T-helper 1 cell treated with Interleukin-12 subunit alpha and Interleukin-12 subunit beta and Interleukin-4 antibody, amounts not matched to agents 30 μg/mL and 1 μg/mL, for 36 hours (primary cell): ENCODE measurements around the gene ADSL.

ENCODE experiments used
- H3K27ac Mint-ChIP-seq: one replicate; pipeline ENCODE4 v1.8.0; 2021; ENCODE audit warnings: mild to moderate bottlenecking, mixed read lengths
- H3K27me3 Mint-ChIP-seq: one replicate; pipeline ENCODE4 v1.8.0; 2021; ENCODE audit warnings: low read depth, mixed read lengths
- H3K36me3 Mint-ChIP-seq: one replicate; pipeline ENCODE4 v1.8.0; 2021; ENCODE audit warnings: low read depth, mixed read lengths
- H3K4me1 Mint-ChIP-seq: one replicate; pipeline ENCODE4 v1.8.0; 2021; ENCODE audit warnings: low read depth, mixed read lengths
- H3K4me3 Mint-ChIP-seq: one replicate; pipeline ENCODE4 v1.8.0; 2021; ENCODE audit warnings: mild to moderate bottlenecking, moderate library complexity, mixed read lengths
- H3K9me3 Mint-ChIP-seq: one replicate; pipeline ENCODE4 v1.8.0; 2021; ENCODE audit warnings: mixed read lengths

ADSL gene

GRCh38 chr22:40419718-40420117 is 73.4 kb downstream of the ADSL start:
- Mint-ChIP-seq H3K36me3 (peaks cover 38% of the 10 kb centered on the region), H3K9me3 (no peaks in the 10 kb centered on the region), H3K27me3 (no peaks in the 10 kb centered on the region), H3K4me1 (peaks cover 26% of the 10 kb centered on the region), H3K27ac (peak overlapping the region; percentile 20), H3K4me3 (no peak overlapping the region)

GRCh38 chr22:40420341-40421081 is 74.2 kb downstream of the ADSL start:
- no peaks in the 10 kb centered on the region for H3K9me3 Mint-ChIP-seq
- no peak overlapping the region for H3K27ac Mint-ChIP-seq
- peaks cover 34% of the 10 kb centered on the region for H3K36me3 Mint-ChIP-seq
- no peaks in the 10 kb centered on the region for H3K27me3 Mint-ChIP-seq
- H3K4me1 Mint-ChIP-seq = peaks cover 23% of the 10 kb centered on the region
- H3K4me3 Mint-ChIP-seq = no peak overlapping the region

- Mint-ChIP-seq H3K27me3 (no peaks in the 10 kb centered on the region), H3K4me3 (no peak overlapping the region), H3K4me1 (peaks cover 18% of the 10 kb centered on the region), H3K36me3 (peaks cover 29% of the 10 kb centered on the region), H3K9me3 (no peaks in the 10 kb centered on the region), H3K27ac (no peak overlapping the region)
Observed at GRCh38 chr22:40421082-40421350, 74.7 kb downstream of the ADSL start.

GRCh38 chr22:40421941-40422340 is 75.6 kb downstream of the ADSL start:
- Mint-ChIP-seq H3K27me3 (no peaks in the 10 kb centered on the region), H3K36me3 (peaks cover 31% of the 10 kb centered on the region), H3K4me1 (peaks cover 12% of the 10 kb centered on the region), H3K4me3 (no peak overlapping the region), H3K27ac (peak overlapping the region; percentile 66), H3K9me3 (no peaks in the 10 kb centered on the region)

- Mint-ChIP-seq H3K9me3 (no peaks in the 10 kb centered on the region), H3K4me3 (no peak overlapping the region), H3K36me3 (peaks cover 38% of the 10 kb centered on the region), H3K27me3 (no peaks in the 10 kb centered on the region), H3K4me1 (peaks cover 12% of the 10 kb centered on the region), H3K27ac (peak overlapping the region; percentile 66)
Observed at GRCh38 chr22:40422558-40423309, 76.4 kb downstream of the ADSL start.

- Mint-ChIP-seq H3K4me1 (peaks cover 12% of the 10 kb centered on the region), H3K9me3 (no peaks in the 10 kb centered on the region), H3K27ac (peak overlapping the region; percentile 6), H3K36me3 (peaks cover 38% of the 10 kb centered on the region), H3K4me3 (no peak overlapping the region), H3K27me3 (no peaks in the 10 kb centered on the region)
Observed at GRCh38 chr22:40423310-40423688, 77.0 kb downstream of the ADSL start.

GRCh38 chr22:40423882-40424640 is 77.8 kb downstream of the ADSL start:
- Mint-ChIP-seq H3K27ac (no peak overlapping the region), H3K4me1 (peaks cover 12% of the 10 kb centered on the region)

GRCh38 chr22:40425082-40425481 is 78.8 kb downstream of the ADSL start:
- H3K27me3 Mint-ChIP-seq = no peaks in the 10 kb centered on the region
- peaks cover 12% of the 10 kb centered on the region for H3K4me1 Mint-ChIP-seq
- H3K27ac Mint-ChIP-seq = no peak overlapping the region
- H3K36me3 Mint-ChIP-seq = peaks cover 48% of the 10 kb centered on the region
- no peaks in the 10 kb centered on the region for H3K9me3 Mint-ChIP-seq
- no peak overlapping the region for H3K4me3 Mint-ChIP-seq

More at GRCh38 chr22:40423882-40424640, 77.8 kb downstream of the ADSL start:
- Mint-ChIP-seq H3K27me3 (no peaks in the 10 kb centered on the region), H3K4me3 (no peak overlapping the region), H3K36me3 (peaks cover 45% of the 10 kb centered on the region), H3K9me3 (no peaks in the 10 kb centered on the region)

GRCh38 chr22:40426594-40427333 is 80.5 kb downstream of the ADSL start:
- H3K27ac Mint-ChIP-seq = no peak overlapping the region
- peaks cover 49% of the 10 kb centered on the region for H3K36me3 Mint-ChIP-seq

GRCh38 chr22:40428796-40429195 is 82.5 kb downstream of the ADSL start:
- Mint-ChIP-seq H3K27ac (peak overlapping the region; percentile 47), H3K4me1 (no peaks in the 10 kb centered on the region), H3K36me3 (peaks cover 43% of the 10 kb centered on the region), H3K27me3 (no peaks in the 10 kb centered on the region), H3K9me3 (no peaks in the 10 kb centered on the region), H3K4me3 (no peak overlapping the region)

More at GRCh38 chr22:40426594-40427333, 80.5 kb downstream of the ADSL start:
- Mint-ChIP-seq H3K4me1 (peaks cover 10% of the 10 kb centered on the region), H3K9me3 (no peaks in the 10 kb centered on the region), H3K27me3 (no peaks in the 10 kb centered on the region), H3K4me3 (no peak overlapping the region)

GRCh38 chr22:40429481-40429880 is 83.2 kb downstream of the ADSL start:
- Mint-ChIP-seq H3K27me3 (no peaks in the 10 kb centered on the region), H3K9me3 (no peaks in the 10 kb centered on the region)

GRCh38 chr22:40430991-40431390 is 84.7 kb downstream of the ADSL start:
- Mint-ChIP-seq H3K27me3 (no peaks in the 10 kb centered on the region), H3K4me1 (no peaks in the 10 kb centered on the region), H3K36me3 (peaks cover 45% of the 10 kb centered on the region), H3K27ac (no peak overlapping the region), H3K4me3 (no peak overlapping the region), H3K9me3 (no peaks in the 10 kb centered on the region)

More at GRCh38 chr22:40429481-40429880, 83.2 kb downstream of the ADSL start:
- peaks cover 46% of the 10 kb centered on the region for H3K36me3 Mint-ChIP-seq
- H3K4me3 Mint-ChIP-seq = no peak overlapping the region
- H3K27ac Mint-ChIP-seq = peak overlapping the region; percentile 20
- no peaks in the 10 kb centered on the region for H3K4me1 Mint-ChIP-seq

- Mint-ChIP-seq H3K36me3 (peaks cover 36% of the 10 kb centered on the region), H3K27ac (no peak overlapping the region), H3K27me3 (no peaks in the 10 kb centered on the region), H3K4me1 (peaks cover 12% of the 10 kb centered on the region), H3K9me3 (no peaks in the 10 kb centered on the region), H3K4me3 (no peak overlapping the region)
Observed at GRCh38 chr22:40432157-40432556, 85.9 kb downstream of the ADSL start.

GRCh38 chr22:40432625-40433024 is 86.3 kb downstream of the ADSL start:
- no peaks in the 10 kb centered on the region for H3K9me3 Mint-ChIP-seq
- H3K4me1 Mint-ChIP-seq = peaks cover 13% of the 10 kb centered on the region
- peaks cover 32% of the 10 kb centered on the region for H3K36me3 Mint-ChIP-seq
- H3K27ac Mint-ChIP-seq = no peak overlapping the region
- H3K4me3 Mint-ChIP-seq = no peak overlapping the region
- H3K27me3 Mint-ChIP-seq = no peaks in the 10 kb centered on the region
